Testis (tissue), 2 donors: ENCODE data around the gene RASA3.

Experiments
- CTCF ChIP-seq, 3 experiments: fragments of 450-650 bp in 2 of 3; fragments of 200-600 bp in 1 of 3; sonication (generic) in 1 of 3; IDR thresholded peaks; one replicate each; pipeline ENCODE4 v1.5.1; 2016 to 2019; ENCODE audit warnings: antibody characterized with exemption in 3 of 3, mild to moderate bottlenecking in 2 of 3, moderate library complexity in 1 of 3
- POLR2A ChIP-seq: fragments of 450-650 bp; IDR thresholded peaks from one replicate; pipeline ENCODE4 v1.6.1; 2017; ENCODE audit warnings: antibody characterized with exemption, mild to moderate bottlenecking, moderate library complexity

GRCh38 chr13:114118511-114119123 is 13.8 kb downstream of the RASA3 start:
- TF ChIP-seq CTCF (IDR thresholded peaks at IDR 0.05): no peak
- no peak for TF ChIP-seq POLR2A
